Upper lobe of right lung (tissue), 1 donor: ENCODE results near the gene FBLN7. TPM values are rescaled to one million over a fixed set of nuclear protein-coding genes. Genes with fewer than 3 reads are reported as not detected.
A peak's percentile ranks its signal among the peaks of the same experiment; 100 is the strongest.

Experiments
- ATAC-seq: fragments of 200-7000 bp; cut with Tn5 transposase; one replicate; pipeline ENCODE4 v1.9.1; 2020; ENCODE audit warnings: mild to moderate bottlenecking, moderate library complexity
- DNase-seq: peaks from one replicate; pipeline ENCODE4 v3.0.0-alpha.2; 2020
- H3K27ac ChIP-seq: fragments of 200-600 bp; one replicate; pipeline ENCODE4 v1.8.0; 2022
- H3K27me3 ChIP-seq: fragments of 200-600 bp; one replicate; pipeline ENCODE4 v1.8.0; 2022; ENCODE audit warnings: mild to moderate bottlenecking
- H3K36me3 ChIP-seq: fragments of 200-600 bp; one replicate; pipeline ENCODE4 v1.8.0; 2022
- H3K4me1 ChIP-seq: fragments of 200-600 bp; one replicate; pipeline ENCODE4 v1.8.0; 2022
- H3K4me3 ChIP-seq: fragments of 200-600 bp; one replicate; pipeline ENCODE4 v1.8.0; 2022; ENCODE audit warnings: mild to moderate bottlenecking
- H3K9me3 ChIP-seq: fragments of 200-600 bp; one replicate; pipeline ENCODE4 v1.8.0; 2022
- intact Hi-C: fragments of 100-400 bp; cut with DNase I; formaldehyde crosslinking; loops from one replicate; pipeline ENCODE4 v1.11.0; 2022
- total RNA-seq: library from RNA; stranded (reverse); fragmentation: NEBNext Ultra II Directional; extraction: Animal tissue kit (Norgen Biotek cat#: 25700); gene quantifications from one replicate; pipeline ENCODE4 v1.2.1, GENCODE V29; 2021
- TF ChIP-seq, protein P1 (sequence below): fragments of 200-600 bp; IDR thresholded peaks from one replicate; pipeline ENCODE4 v1.8.0; 2022; ENCODE audit warnings: antibody characterized with exemption
- donor health status: DM: no; HTN: yes; CAD: no; lungs with severe emphysema.

The FBLN7 gene
- total RNA-seq, 1 donor from 2014 or later: 5.4 TPM

GRCh38 chr2:112149194-112149593 is 11.0 kb downstream of the FBLN7 start:
- intact Hi-C loops: no loop called here
- Histone ChIP-seq H3K27ac (no peak overlapping the region), H3K9me3 (no peaks in the 10 kb centered on the region)

GRCh38 chr2:112149866-112150435 is 11.8 kb downstream of the FBLN7 start:
- H3K4me1 ChIP-seq: peaks cover 5% of the 10 kb centered on the region
- peak overlapping the region; percentile 17 for H3K27ac ChIP-seq
- DNase-seq: peak; percentile 13
- H3K4me3 ChIP-seq: no peak overlapping the region
- ATAC-seq: no peak
- no peaks in the 10 kb centered on the region for H3K36me3 ChIP-seq
- TF ChIP-seq, protein P1, sequence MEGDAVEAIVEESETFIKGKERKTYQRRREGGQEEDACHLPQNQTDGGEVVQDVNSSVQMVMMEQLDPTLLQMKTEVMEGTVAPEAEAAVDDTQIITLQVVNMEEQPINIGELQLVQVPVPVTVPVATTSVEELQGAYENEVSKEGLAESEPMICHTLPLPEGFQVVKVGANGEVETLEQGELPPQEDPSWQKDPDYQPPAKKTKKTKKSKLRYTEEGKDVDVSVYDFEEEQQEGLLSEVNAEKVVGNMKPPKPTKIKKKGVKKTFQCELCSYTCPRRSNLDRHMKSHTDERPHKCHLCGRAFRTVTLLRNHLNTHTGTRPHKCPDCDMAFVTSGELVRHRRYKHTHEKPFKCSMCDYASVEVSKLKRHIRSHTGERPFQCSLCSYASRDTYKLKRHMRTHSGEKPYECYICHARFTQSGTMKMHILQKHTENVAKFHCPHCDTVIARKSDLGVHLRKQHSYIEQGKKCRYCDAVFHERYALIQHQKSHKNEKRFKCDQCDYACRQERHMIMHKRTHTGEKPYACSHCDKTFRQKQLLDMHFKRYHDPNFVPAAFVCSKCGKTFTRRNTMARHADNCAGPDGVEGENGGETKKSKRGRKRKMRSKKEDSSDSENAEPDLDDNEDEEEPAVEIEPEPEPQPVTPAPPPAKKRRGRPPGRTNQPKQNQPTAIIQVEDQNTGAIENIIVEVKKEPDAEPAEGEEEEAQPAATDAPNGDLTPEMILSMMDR: no peak
- H3K27me3 ChIP-seq: no peaks in the 10 kb centered on the region
- intact Hi-C loops: no loop called here
- no peaks in the 10 kb centered on the region for H3K9me3 ChIP-seq

More at GRCh38 chr2:112149194-112149593, 11.0 kb downstream of the FBLN7 start:
- no peak for ATAC-seq
- TF ChIP-seq, protein P1: no peak
- Histone ChIP-seq H3K27me3 (no peaks in the 10 kb centered on the region), H3K36me3 (no peaks in the 10 kb centered on the region), H3K4me1 (peaks cover 5% of the 10 kb centered on the region), H3K4me3 (no peak overlapping the region)
- DNase-seq: peak; percentile 27

GRCh38 chr2:112150447-112150846 is 12.3 kb downstream of the FBLN7 start:
- H3K27me3 ChIP-seq: no peaks in the 10 kb centered on the region
- intact Hi-C loops: no loop called here
- H3K36me3 ChIP-seq: no peaks in the 10 kb centered on the region
- H3K4me3 ChIP-seq: no peak overlapping the region
- ATAC-seq: peak; percentile 17
- TF ChIP-seq, protein P1: no peak
- peak; percentile 8 for DNase-seq
- peak overlapping the region; percentile 17 for H3K27ac ChIP-seq
- no peaks in the 10 kb centered on the region for H3K9me3 ChIP-seq
- H3K4me1 ChIP-seq: peaks cover 5% of the 10 kb centered on the region

- Histone ChIP-seq H3K36me3 (no peaks in the 10 kb centered on the region), H3K9me3 (no peaks in the 10 kb centered on the region), H3K27me3 (no peaks in the 10 kb centered on the region), H3K4me3 (no peak overlapping the region), H3K27ac (no peak overlapping the region), H3K4me1 (peaks cover 5% of the 10 kb centered on the region)
- peak; percentile 33 for DNase-seq
- peak; percentile 30 for ATAC-seq
- intact Hi-C loops: no loop called here
- TF ChIP-seq, protein P1: no peak
Observed at GRCh38 chr2:112150851-112151250, 12.7 kb downstream of the FBLN7 start.

DNA sequence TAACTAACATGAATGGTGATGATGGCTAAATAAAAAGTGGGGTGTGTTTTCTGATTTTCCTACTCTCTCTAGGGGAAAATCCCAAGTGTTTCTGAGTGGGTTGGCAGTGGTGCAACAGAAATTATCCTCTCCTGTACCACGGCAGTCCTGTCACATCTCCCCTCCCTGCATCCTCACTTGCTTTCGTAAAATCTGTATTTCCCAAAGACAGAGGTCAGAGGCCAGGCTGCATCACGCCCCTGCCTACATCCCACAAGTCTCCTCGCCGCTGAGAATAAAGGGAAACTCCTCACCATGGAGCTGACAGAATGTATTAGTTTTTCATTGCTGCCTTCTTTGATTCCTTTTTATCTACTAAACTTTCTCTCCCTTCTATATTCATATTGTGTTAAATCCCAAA is 13.1 kb downstream of the FBLN7 start:
- intact Hi-C loops: no loop called here
- Histone ChIP-seq H3K36me3 (no peaks in the 10 kb centered on the region), H3K9me3 (no peaks in the 10 kb centered on the region), H3K4me3 (no peak overlapping the region), H3K27ac (no peak overlapping the region), H3K4me1 (peaks cover 5% of the 10 kb centered on the region), H3K27me3 (no peaks in the 10 kb centered on the region)
- DNase-seq: no peak
- ATAC-seq: no peak
- TF ChIP-seq, protein P1: no peak
